ENCODE results near the gene PROSER2.

- TF ChIP-seq ZNF563 (CRISPR knock-in tag; IDR thresholded peaks at IDR 0.05) = no peak
- no peak for TF ChIP-seq ASH2L (IDR thresholded peaks at IDR 0.05; ENCODE audit: insufficient read length, low read depth, low read length)
- TF ChIP-seq NFRKB (IDR thresholded peaks at IDR 0.05) = no peak
- TF ChIP-seq RAD21 (CRISPR knock-in tag; IDR thresholded peaks at IDR 0.05) = no peak
- no peak for TF ChIP-seq ELF1 (CRISPR knock-in tag; IDR thresholded peaks at IDR 0.05)
- TF ChIP-seq RXRA (CRISPR knock-in tag; IDR thresholded peaks at IDR 0.05) = no peak
- TF ChIP-seq TAF1 (CRISPR knock-in tag; IDR thresholded peaks at IDR 0.05) = no peak
- no peak for TF ChIP-seq CTCF (CRISPR knock-in tag; IDR thresholded peaks at IDR 0.05)
Measured at GRCh38 chr10:11869743-11870460, 46.7 kb downstream of the PROSER2 start.

Data from HepG2 (cell line).